T-cell (primary cell): ENCODE data around the gene ELP6. TPM values are rescaled to one million over a fixed set of nuclear protein-coding genes. Genes with fewer than 3 reads are reported as not detected.

ENCODE experiments used
- total RNA-seq, 35 experiments: library from RNA in 6 of 35; stranded (reverse) in 6 of 35; fragments of 120-200 nt in 1 of 35; gene quantifications; one replicate each; pipeline versions ENCODE4 v1.2.1 to v1.2.4 and lab custom pipeline; 2013 to 2026

The ELP6 gene
- total RNA-seq, 5 donors from 2014 or later (not counting 1 experiment from before 2014, with no cell fraction given), result 22.3 to 31.4 (median 27.2) TPM

Other genes with a start within 250 kb of the ELP6 start
- gene KIF9, start 230.9 kb downstream of the ELP6 start, total RNA-seq, result 10 to 100 TPM in 2 of 5 donors, 1 to 10 TPM in 3; 2.6 to 15.2 (median 2.9) TPM
- 10 to 100 TPM; 20.2 to 41.3 (median 25.7) TPM for gene KLHL18, start 230.8 kb downstream of the ELP6 start, total RNA-seq
- 10 to 100 TPM; 39.2 to 59.6 (median 57.9) TPM for gene PTPN23, start 132.7 kb downstream of the ELP6 start, total RNA-seq
- 100 to 1,000 TPM in 2 of 5 donors, 10 to 100 TPM in 3; 86.6 to 108 (median 95.3) TPM for gene SCAP, start 37.8 kb downstream of the ELP6 start, total RNA-seq
- under 1 TPM; 0.12 to 0.75 (median 0.36) TPM for gene CSPG5, start 65.2 kb upstream of the ELP6 start, total RNA-seq